Peyer's patch (tissue), 4 donors: Measurements from ENCODE around the gene LMO3. TPM values are rescaled to one million over a fixed set of nuclear protein-coding genes. Genes with fewer than 3 reads are reported as not detected.

ENCODE experiments used
- DNase-seq, 3 donors: peaks; one replicate each; pipeline ENCODE4 v3.0.0-alpha.2; 2017 to 2019
- H3K27ac ChIP-seq, 4 donors: fragments of 200-600 bp; sonication (generic); one replicate each; pipeline ENCODE4 v1.5.1; 2016 to 2019
- H3K27me3 ChIP-seq, 2 donors: fragments of 200-600 bp; sonication (generic); one replicate each; pipeline ENCODE4 v1.5.1; 2019
- H3K36me3 ChIP-seq, 3 donors: fragments of 200-600 bp; sonication (generic); one replicate each; pipeline ENCODE4 v1.5.1; 2016 to 2019
- H3K4me1 ChIP-seq, 4 donors: fragments of 200-600 bp; sonication (generic); one replicate each; pipeline ENCODE4 v1.5.1; 2016 to 2019
- H3K4me3 ChIP-seq, 4 donors: fragments of 200-600 bp; sonication (generic); 1 replicate in 3 of 4; 2 replicates in 1 of 4; pipeline ENCODE4 v1.5.1; 2016 to 2019; ENCODE audit warnings: mild to moderate bottlenecking in 1 of 4
- H3K9me3 ChIP-seq, 4 donors: fragments of 200-600 bp; sonication (generic); one replicate each; pipeline ENCODE4 v1.5.1; 2016 to 2019; ENCODE audit warnings: mild to moderate bottlenecking in 1 of 4
- CTCF ChIP-seq, 6 experiments: fragments of 450-650 bp in 4 of 6; fragments of 200-600 bp in 2 of 6; sonication (generic) in 1 of 6; IDR thresholded peaks; one replicate each; pipeline ENCODE4 v1.5.1; 2017 to 2019; ENCODE audit warnings: antibody characterized with exemption in 6 of 6, mild to moderate bottlenecking in 3 of 6, moderate library complexity in 1 of 6
- POLR2A ChIP-seq, 2 donors: fragments of 450-650 bp; IDR thresholded peaks; one replicate each; pipeline ENCODE4 v1.5.1; 2017; ENCODE audit warnings: antibody characterized with exemption in 2 of 2, mild to moderate bottlenecking in 2 of 2, moderate library complexity in 2 of 2
- total RNA-seq, 4 donors: library from RNA; depleted of rRNA; stranded (reverse); fragments of >200 nt; gene quantifications; one replicate each; pipeline ENCODE4 v1.1.0, GENCODE V29; 2016

The LMO3 gene
- total RNA-seq, 4 donors from 2014 or later, result 6.6 to 9.9 (median 7.9) TPM

DNA sequence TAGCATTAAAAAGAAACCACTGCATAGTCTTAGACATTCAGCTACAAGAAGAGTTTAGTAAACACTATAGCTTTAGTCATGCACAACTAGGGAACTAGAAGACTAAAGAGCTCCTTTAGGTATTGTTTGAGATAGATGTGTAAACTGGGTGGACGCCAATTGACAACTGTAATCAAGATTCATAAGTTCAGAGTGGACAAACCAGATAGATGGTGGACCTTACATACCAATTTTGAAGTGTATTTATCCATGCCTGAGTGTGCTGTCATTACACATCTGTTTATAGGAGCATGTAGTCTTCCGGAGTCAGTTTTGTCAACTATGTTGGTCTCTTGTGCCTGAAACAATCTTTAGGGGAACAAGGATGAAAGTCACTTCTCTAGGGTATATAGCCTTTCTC is 96.6 kb downstream of the LMO3 start:
- H3K27me3 ChIP-seq, result no peaks in the 10 kb centered on the region
- TF ChIP-seq CTCF (IDR thresholded peaks at IDR 0.05), result no peak
- TF ChIP-seq POLR2A (IDR thresholded peaks at IDR 0.05), result no peak
- H3K4me1 ChIP-seq, result no peaks in the 10 kb centered on the region
- H3K36me3 ChIP-seq, result no peaks in the 10 kb centered on the region
- no peak overlapping the region for H3K4me3 ChIP-seq
- H3K9me3 ChIP-seq, result no peaks in the 10 kb centered on the region
- DNase-seq, result no peak
- no peak overlapping the region for H3K27ac ChIP-seq

DNA sequence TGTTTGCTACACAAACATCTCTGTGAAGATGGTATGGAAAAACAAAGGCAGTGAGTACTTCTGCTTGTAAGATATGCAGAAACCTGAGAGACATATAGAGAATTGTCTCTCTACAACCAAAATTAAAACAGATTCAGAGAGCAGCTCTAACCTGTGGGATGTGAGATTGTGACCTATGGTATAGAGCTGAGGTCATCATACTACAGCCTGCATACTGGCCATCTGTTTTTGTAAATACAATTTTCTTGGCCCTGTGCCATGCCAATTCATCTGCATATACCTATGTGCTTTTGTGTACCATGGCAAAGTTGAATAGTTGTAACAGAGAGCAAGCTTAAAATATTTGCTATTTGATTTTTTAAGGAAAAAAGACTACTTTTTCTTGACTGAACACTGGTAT is 99.6 kb downstream of the LMO3 start:
- H3K9me3 ChIP-seq, result no peaks in the 10 kb centered on the region
- no peaks in the 10 kb centered on the region for H3K27me3 ChIP-seq
- no peaks in the 10 kb centered on the region for H3K36me3 ChIP-seq
- H3K4me3 ChIP-seq, result no peak overlapping the region
- no peak overlapping the region for H3K27ac ChIP-seq
- TF ChIP-seq POLR2A (IDR thresholded peaks at IDR 0.05) (no peak), CTCF (IDR thresholded peaks at IDR 0.05) (no peak)
- no peak for DNase-seq
- no peaks in the 10 kb centered on the region for H3K4me1 ChIP-seq

DNA sequence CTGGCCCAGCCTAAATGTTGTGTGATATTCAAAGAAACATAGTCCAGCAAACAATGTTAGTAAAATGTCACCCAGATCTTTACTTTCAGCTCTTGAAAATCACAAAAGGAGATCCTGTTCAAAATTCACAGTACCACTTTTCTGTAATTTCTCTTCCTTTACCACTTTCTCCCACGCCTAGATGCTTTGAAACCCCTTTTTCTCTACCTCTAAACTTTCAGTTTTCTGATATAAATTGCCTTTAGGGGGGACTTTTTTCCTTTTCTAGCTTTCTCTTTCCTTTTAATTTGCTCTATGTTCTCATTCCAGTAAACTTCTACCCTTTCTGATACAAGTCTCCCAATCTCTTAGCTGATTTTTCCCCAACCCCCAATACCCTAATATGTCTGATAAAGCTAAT is 101.8 kb downstream of the LMO3 start:
- Histone ChIP-seq H3K27ac (no peak overlapping the region), H3K27me3 (no peaks in the 10 kb centered on the region), H3K4me1 (no peaks in the 10 kb centered on the region), H3K4me3 (no peak overlapping the region), H3K9me3 (no peaks in the 10 kb centered on the region), H3K36me3 (no peaks in the 10 kb centered on the region)
- TF ChIP-seq POLR2A (IDR thresholded peaks at IDR 0.05) (no peak), CTCF (IDR thresholded peaks at IDR 0.05) (no peak)
- no peak for DNase-seq

DNA sequence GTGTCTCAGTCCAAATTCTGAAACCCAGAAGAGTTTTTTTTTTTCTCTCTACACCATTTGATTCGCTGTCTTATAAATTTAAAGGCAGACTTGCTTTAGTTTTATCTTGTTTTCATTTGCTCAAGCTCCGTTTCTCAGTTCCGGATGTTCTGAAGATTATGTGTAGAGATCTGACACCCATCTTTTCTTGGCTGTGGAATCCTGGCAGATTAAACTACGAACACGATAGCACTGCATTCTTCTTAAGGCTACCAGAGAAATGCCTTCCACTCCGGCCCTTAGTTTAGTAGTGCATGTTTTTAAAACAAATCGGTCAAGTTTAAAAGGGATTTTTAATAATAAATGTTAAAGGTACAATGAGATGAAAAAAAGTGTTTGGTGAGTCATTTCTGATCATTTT is 106.4 kb downstream of the LMO3 start:
- DNase-seq, result no peak
- Histone ChIP-seq H3K36me3 (no peaks in the 10 kb centered on the region), H3K4me3 (no peak overlapping the region), H3K27me3 (no peaks in the 10 kb centered on the region), H3K27ac (no peak overlapping the region), H3K9me3 (no peaks in the 10 kb centered on the region), H3K4me1 (no peaks in the 10 kb centered on the region)
- no peak for TF ChIP-seq POLR2A (IDR thresholded peaks at IDR 0.05)
- TF ChIP-seq CTCF (IDR thresholded peaks at IDR 0.05), result no peak
